Psoas muscle (tissue), 8 donors: ENCODE results near the gene EMC8. TPM values are rescaled to one million over a fixed set of nuclear protein-coding genes. Genes with fewer than 3 reads are reported as not detected.

Source experiments
- ATAC-seq, 4 donors: fragments of 200-7000 bp; cut with Tn5 transposase; one replicate each; pipeline ENCODE4 v1.9.1; 2020; ENCODE audit warnings: moderate library complexity in 3 of 4, mild to moderate bottlenecking in 2 of 4
- DNase-seq, 2 donors: peaks; one replicate each; pipeline ENCODE4 v3.0.0-alpha.2; 2020
- H3K27ac ChIP-seq: fragments of 200-600 bp; one replicate; pipeline ENCODE4 v1.8.0; 2022
- H3K27me3 ChIP-seq, 3 donors: fragments of 200-600 bp in 1 of 3; one replicate each; pipeline versions ENCODE4 v1.6.1 to v1.8.0; 2013 to 2022; ENCODE audit warnings: low read length in 2 of 3, mild to moderate bottlenecking in 2 of 3, moderate library complexity in 1 of 3; ENCODE audit not compliant: insufficient read depth in 3 of 3
- H3K36me3 ChIP-seq, 2 donors: fragments of 200-600 bp in 1 of 2; one replicate each; pipeline versions ENCODE4 v1.6.1 to v1.8.0; 2013 to 2022; ENCODE audit warnings: low read depth in 1 of 2, mild to moderate bottlenecking in 1 of 2, moderate library complexity in 1 of 2; ENCODE audit not compliant: insufficient read depth in 1 of 2
- H3K4me1 ChIP-seq: fragments of 200-600 bp; one replicate; pipeline ENCODE4 v1.8.0; 2022
- H3K4me3 ChIP-seq: fragments of 200-600 bp; one replicate; pipeline ENCODE4 v1.8.0; 2022; ENCODE audit warnings: mild to moderate bottlenecking
- H3K9me3 ChIP-seq: fragments of 200-600 bp; one replicate; pipeline ENCODE4 v1.8.0; 2022
- WGBS, 3 donors: extraction: QIAGEN DNeasy Blood & Tissue Kit; methylation state at CpG; one replicate each; pipeline versions ENCODE4 v1.1.6 to v1.1.7; 2013; 5-methylcytosine and 5-hydroxymethylcytosine counted together
- intact Hi-C, 2 donors: fragments of 100-400 bp; cut with DNase I; formaldehyde crosslinking; loops; one replicate each; pipeline versions ENCODE4 v1.11.0 to v1.14.2; 2022
- polyA plus RNA-seq, 3 donors: library from polyadenylated mRNA; stranded (reverse); fragments of 200-250 nt; gene quantifications; one replicate each; pipeline ENCODE4 v1.2.3, GENCODE V29; 2013
- total RNA-seq, 4 donors: library from RNA; stranded (reverse); fragmentation: NEBNext Ultra II Directional in 2 of 4; extraction: Animal tissue kit (Norgen Biotek cat#: 25700) in 2 of 4; gene quantifications; one replicate each; pipeline versions ENCODE4 v1.2.1 to v1.2.4, GENCODE V29; 2021 to 2023
- TF ChIP-seq, protein P1 (sequence below): fragments of 200-600 bp; IDR thresholded peaks from one replicate; pipeline ENCODE4 v1.8.0; 2022; ENCODE audit warnings: antibody characterized with exemption
- donor health status: healthy with polysubstance abuse.
- donor health status: DM: no; HTN: no; CAD: no; lungs with moderate emphysema.
- donor health status: Bipolar disorder and iron deficiency.
- donor health status: healthy.
- donor health status: DM: yes; HTN: yes; CAD: no.
- donor health status: DM: no; HTN: no; CAD: no.
- donor health status: DM: no; HTN: no; CAD: no.
- donor health status: DM: yes; HTN: yes; CAD: no.

The EMC8 gene
- total and polyA plus RNA-seq, 7 donors: 16.4 to 41.6 (median 24.7) TPM

DNA sequence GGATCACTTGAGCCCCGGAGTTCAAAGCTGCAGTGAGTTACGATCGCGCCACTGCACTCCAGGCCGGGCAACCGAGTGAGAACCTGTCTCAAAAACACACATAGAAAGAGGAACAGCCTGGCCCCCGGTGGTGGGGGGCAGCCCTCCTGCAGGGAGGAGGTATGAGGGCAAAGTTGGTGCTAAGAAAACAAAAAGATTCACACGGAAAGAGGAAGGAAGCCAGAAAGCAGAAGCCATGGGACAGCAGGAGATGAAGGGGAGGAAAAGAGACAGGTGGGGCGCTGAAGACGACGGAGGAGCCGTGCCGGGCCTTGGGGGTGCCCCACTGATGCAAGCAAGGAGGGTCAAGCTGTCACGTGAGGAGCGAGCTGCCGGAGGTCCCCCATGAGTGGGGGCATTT is 40.2 kb downstream of the EMC8 start:
- H3K4me3 ChIP-seq: no peak overlapping the region
- H3K27ac ChIP-seq: no peak overlapping the region
- no peak for ATAC-seq
- H3K27me3 ChIP-seq: peaks cover 0 to 11% (median 0%) of the 10 kb centered on the region in 3 donors
- H3K4me1 ChIP-seq: no peaks in the 10 kb centered on the region
- no peaks in the 10 kb centered on the region for H3K36me3 ChIP-seq
- TF ChIP-seq, protein P1, sequence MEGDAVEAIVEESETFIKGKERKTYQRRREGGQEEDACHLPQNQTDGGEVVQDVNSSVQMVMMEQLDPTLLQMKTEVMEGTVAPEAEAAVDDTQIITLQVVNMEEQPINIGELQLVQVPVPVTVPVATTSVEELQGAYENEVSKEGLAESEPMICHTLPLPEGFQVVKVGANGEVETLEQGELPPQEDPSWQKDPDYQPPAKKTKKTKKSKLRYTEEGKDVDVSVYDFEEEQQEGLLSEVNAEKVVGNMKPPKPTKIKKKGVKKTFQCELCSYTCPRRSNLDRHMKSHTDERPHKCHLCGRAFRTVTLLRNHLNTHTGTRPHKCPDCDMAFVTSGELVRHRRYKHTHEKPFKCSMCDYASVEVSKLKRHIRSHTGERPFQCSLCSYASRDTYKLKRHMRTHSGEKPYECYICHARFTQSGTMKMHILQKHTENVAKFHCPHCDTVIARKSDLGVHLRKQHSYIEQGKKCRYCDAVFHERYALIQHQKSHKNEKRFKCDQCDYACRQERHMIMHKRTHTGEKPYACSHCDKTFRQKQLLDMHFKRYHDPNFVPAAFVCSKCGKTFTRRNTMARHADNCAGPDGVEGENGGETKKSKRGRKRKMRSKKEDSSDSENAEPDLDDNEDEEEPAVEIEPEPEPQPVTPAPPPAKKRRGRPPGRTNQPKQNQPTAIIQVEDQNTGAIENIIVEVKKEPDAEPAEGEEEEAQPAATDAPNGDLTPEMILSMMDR: no peak
- no peak for DNase-seq
- H3K9me3 ChIP-seq: no peaks in the 10 kb centered on the region
- intact Hi-C loops: no loop called here
- WGBS, 3 donors: 41 to 50% (median 42%) methylated on average over 16 of the region's 16 CpGs

DNA sequence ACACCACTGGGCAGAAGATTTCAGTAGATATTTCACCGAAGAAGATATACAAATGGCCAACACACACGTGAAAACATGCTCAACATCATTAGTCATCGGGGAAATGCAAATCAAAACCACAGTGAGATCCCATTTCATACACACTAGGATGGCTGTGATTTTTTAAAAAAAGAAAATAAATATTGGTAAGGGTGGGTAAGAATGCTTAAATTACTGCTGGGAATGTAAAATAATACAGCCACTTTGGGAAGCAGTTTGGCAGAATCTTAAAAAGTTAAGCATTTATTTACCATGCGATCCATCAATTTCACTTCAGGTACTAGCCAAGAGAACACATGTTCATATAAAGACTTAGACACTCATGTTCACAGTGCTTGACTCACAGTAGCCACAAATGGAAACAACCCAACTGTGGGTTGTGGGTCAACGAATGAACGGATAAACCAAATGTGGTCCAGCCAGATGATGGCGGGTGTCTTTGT is 42.0 kb downstream of the EMC8 start:
- intact Hi-C loops: no loop called here

DNA sequence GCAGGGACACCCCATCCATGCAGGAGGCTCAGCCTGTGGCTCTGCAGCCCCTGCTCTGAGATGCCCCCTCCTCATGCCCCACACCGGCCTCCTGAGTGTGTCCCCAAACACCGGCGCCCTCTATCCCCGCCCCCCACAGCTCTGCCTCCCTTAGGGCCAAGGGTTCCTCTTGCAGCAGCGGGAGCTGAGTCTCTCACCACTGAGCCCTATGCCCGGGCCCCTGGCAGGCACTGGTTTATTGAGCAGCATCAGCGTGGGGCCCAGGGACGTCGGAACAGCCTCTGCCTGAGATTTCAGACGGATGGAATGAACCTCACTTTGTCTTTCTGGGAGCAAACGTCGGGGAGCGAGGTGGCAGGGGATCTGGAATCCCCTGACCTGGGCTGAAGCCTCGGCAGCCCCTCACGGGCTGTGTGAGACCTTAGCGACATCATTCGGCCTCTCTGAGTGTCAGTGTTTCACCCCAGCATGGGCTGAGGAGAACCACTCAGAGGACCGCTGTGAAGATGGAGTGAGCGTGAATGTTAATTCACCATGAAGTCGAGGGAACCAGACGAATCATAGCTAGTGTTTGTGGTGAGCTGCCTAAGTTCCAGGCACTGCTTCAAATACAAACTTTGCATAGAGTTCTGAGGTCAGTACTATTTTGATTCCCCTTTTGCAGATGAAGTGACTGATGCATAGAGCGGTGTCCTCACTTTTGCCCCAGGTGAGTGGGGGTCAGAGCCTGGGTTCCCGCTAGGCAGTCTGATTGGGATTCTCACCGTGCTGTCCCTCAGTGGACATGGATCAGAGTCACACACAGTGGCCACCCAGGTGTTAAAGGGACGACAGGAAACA is 43.2 kb downstream of the EMC8 start:
- Histone ChIP-seq H3K9me3 (no peaks in the 10 kb centered on the region), H3K4me1 (no peaks in the 10 kb centered on the region), H3K27ac (no peak overlapping the region), H3K36me3 (no peaks in the 10 kb centered on the region), H3K27me3 (peaks cover 0 to 16% (median 0%) of the 10 kb centered on the region in 3 donors), H3K4me3 (no peak overlapping the region)
- TF ChIP-seq, protein P1: no peak
- 52 to 61% (median 53%) methylated on average over 25 of the region's 25 CpGs for WGBS, 3 donors
- intact Hi-C loops: no loop called here
- DNase-seq (no peak), ATAC-seq (no peak)

More for the DNA sequence above, 42.0 kb downstream of the EMC8 start:
- H3K27me3 ChIP-seq: peaks cover 0 to 11% (median 0%) of the 10 kb centered on the region in 3 donors
- no peak overlapping the region for H3K27ac ChIP-seq
- TF ChIP-seq, protein P1: no peak
- 68 to 72% (median 70%) methylated on average over 7 of the region's 7 CpGs for WGBS, 3 donors
- ATAC-seq (no peak), DNase-seq (no peak)
- H3K4me1 ChIP-seq: no peaks in the 10 kb centered on the region
- H3K9me3 ChIP-seq: no peaks in the 10 kb centered on the region
- no peaks in the 10 kb centered on the region for H3K36me3 ChIP-seq
- no peak overlapping the region for H3K4me3 ChIP-seq

DNA sequence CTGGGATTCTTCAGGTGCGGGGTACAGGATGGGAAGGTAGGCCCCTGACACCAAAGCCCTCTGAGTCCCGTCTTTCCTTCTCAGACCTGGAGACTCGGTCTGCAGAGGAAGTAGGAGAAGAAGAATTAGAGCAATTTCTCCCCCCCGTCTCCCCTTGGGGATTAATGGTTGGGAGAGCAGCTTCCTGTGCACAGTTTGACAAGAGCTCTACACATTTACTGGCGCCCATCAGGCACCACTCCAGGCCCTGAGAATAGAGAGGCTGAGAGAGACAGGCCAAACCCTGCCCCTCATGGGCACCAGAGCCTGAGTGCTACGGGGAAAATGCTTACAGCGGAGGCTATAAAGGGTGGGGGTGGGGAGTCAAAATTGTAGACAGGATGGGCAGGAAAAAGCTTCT is 44.9 kb downstream of the EMC8 start:
- no peak overlapping the region for H3K4me3 ChIP-seq
- intact Hi-C loops: no loop called here
- TF ChIP-seq, protein P1: no peak
- no peaks in the 10 kb centered on the region for H3K36me3 ChIP-seq
- peaks cover 0 to 23% (median 0%) of the 10 kb centered on the region in 3 donors for H3K27me3 ChIP-seq
- no peak overlapping the region for H3K27ac ChIP-seq
- H3K9me3 ChIP-seq: no peaks in the 10 kb centered on the region
- DNase-seq: no peak
- no peak for ATAC-seq
- H3K4me1 ChIP-seq: peaks cover 11% of the 10 kb centered on the region
- WGBS, 3 donors: 59 to 65% (median 61%) methylated on average over 7 of the region's 7 CpGs
